Measurements from ENCODE around the gene USP51.
"Not testable (repeated sequence)": the region's sequence is repeated elsewhere in the genome, so short reads cannot be mapped to it uniquely, and the experiment has no call there.

Gene USP51

DNA sequence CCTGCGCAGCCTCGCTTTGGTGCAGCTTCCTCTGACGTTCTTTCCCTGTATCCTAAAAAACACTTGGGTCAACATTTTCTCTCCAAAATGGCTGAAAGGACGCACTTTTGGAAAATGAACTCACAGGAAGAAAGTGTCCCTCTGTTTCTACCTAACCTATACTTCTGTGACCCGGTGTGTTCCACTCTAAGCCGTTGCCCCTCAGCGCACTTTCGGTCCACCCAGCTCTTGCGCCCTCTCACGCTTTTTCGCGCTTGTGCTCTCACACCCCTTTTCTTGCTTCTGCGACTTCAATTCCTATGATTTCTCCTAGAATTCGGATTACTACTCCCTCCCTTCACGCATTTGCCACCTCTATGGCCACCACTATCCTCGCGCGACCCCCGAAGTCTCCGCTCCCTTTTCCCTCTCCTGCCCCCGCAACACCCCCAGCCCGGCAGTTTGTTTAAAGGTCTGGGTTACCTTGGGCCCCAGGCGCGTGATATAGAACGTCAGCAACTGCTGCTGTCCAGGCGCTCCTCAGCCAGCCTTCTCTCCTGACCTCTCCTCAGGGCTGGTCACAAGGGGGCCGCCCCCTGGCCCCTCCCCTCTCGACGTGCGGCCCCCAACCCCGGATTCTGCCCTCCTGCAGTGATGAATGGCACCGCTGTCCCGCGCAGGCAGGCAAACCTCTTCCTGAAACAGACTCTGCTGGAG lies at the start of gene USP51:
TSS of gene USP51 (minus strand) at position 535 of the 696 bp plus-strand sequence. CDS start 909 bp downstream, outside the sequence.
- no peak for DNase-seq (ENCODE audit: low read depth)

DNA sequence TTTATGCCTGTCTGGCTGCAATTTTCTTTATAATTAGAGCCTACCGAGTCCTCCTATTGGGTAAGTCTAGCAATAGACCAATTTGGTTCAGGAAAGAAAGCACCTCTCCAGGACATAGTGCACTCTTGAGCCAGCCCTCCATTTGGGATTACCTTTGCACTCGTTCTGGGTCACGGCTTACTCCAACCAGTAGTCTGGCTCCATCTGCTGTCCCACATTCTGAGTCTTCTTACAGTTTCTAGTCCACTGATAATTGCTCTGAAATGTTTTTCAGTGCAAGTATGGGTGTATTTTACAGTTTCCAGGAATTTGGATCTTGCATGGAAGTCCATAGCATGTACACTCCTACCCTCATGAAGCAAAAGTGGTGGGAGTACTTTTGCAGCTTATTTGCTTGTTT lies 34.8 kb upstream of the USP51 start:
- DNase-seq (ENCODE audit: low read depth): no peak

DNA sequence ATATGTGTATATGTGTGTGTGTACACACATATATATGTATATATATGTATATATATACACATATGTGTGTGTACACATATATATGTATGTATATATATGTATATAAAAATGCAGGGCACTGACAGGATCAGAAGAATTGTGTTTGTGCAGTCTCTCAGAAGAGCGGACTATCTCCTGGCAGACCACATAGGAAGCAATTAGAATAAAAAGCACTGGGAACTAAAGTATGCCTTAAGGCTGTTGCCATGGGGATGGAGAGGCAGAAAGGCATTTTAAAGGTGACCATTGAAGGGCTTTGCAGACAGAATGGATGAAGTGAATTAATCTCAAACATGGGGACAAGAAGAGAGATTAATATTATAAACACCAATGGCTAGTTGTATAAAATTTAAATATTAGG lies 33.7 kb upstream of the USP51 start:
- no peak for DNase-seq (ENCODE audit: low read depth)

DNA sequence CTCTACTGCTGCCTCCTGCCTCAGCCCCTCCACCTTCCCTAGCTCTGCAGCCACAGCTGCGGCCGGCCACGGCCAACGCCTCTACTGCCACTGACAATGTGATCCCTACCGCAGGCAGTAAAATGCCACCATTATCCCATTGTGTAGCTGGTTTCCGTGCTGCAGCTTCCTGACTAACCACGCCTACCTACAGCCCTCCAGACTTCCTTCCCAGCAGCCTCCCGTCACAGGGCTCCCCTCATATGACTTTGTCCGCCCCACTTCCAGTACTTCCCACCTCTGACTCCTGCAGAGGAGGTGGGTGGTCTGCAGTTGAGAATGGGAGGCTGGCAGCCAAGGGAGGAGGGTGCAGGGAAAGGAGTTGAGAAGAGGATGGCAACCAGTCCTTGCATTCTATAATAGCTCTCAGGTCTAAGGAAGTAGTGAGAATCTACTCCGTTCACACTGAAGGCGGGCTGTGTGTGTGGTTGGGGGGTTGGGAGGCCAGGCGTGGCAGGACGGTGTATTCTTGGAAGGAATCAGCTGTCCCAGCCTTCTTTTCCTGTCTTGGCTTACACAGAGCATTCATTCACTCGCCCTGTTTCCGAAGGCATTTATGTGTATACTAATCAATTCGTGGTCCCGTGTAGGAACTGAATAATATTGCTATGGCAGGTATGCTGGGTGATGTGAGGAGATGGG lies 33.1 kb upstream of the USP51 start:
- DNase-seq (ENCODE audit: low read depth): no peak

DNA sequence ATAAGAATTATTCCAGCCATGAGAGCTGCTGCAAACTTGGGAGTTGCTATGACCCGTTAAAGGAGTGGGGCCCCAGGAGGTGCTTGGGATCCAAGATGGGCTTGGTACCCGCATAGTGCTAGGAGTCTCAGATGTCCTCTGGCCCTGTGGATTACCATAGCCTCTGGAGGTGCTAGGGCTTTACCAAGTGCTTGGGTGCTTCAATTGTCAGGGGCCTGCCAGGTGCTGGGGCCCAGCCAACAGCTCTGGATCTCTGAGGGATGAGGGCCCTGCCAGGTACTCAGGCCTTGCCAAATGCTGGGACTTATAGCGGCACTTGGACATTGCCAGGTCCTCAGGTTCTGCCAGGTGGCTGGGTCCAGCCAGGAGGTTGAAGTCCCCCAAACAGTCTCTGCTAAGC lies 32.0 kb upstream of the USP51 start:
- DNase-seq (ENCODE audit: low read depth): no peak

DNA sequence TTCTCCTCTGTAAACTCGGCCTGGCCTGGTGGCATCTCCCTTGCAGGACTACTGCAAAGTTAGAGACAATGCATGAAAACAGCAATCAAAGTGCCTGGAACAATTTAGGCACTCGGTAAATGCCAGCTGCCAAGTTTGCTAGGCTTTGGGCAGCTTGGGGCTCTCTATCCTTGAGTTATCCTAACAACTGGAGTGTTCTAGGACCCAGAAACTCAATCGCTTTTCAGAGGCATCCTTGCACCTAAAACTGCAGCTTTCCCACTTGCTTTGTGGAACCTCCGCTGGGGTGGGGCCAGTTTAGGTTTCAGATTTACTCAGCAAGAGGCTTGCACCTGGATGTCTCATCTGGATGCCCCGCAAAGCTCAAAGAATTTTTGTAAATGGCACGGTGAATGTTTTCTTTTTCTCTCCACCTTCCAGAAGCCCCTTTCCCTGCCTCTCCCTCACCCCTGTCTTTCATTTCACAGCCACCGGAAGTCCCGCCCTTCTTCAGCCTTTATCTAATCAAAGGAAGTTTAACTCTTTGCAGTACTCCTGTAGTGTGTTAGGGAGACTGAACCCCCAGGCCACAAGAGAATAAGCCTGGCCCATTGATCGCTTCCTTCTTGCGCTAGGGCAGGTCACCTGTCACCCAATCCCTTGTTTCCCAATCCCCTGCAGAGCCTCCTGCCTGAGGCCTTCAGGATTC lies 27.3 kb upstream of the USP51 start:
- DNase-seq (ENCODE audit: low read depth): not testable (repeated sequence)

DNA sequence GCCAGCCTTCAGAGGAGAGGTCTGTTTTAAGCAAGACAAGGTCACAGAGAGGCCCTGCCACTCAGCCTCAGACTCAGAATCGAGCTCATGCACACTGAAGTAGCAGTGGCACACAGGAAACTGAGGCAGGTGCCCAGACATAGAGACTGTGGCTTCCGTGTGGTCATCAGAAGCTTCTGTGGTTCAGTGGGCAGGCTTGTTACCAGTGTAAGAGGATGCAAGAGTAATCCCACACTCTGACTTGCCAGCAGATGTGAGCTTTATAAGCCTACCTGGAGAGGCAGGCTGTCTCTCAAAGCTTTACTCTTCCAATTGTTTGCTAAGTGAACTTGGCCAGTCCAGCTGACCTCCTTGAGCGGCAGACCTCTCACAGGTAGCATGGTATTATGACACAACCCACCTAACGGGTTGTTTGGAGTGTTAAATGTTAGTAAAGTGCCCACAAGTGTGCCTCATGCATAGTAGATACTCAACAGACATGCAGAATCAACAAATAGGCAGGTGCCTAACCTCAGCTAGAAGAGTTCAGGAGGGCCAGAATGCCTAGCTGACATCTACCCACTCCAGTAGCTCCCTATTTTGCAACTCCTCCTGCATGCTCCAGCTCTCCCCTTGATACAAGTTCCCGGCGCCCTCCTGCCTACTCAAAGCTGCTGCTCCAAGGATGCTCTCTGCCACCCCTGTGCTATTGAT lies 23.5 kb upstream of the USP51 start:
- not testable (repeated sequence) for DNase-seq (ENCODE audit: low read depth)

DNA sequence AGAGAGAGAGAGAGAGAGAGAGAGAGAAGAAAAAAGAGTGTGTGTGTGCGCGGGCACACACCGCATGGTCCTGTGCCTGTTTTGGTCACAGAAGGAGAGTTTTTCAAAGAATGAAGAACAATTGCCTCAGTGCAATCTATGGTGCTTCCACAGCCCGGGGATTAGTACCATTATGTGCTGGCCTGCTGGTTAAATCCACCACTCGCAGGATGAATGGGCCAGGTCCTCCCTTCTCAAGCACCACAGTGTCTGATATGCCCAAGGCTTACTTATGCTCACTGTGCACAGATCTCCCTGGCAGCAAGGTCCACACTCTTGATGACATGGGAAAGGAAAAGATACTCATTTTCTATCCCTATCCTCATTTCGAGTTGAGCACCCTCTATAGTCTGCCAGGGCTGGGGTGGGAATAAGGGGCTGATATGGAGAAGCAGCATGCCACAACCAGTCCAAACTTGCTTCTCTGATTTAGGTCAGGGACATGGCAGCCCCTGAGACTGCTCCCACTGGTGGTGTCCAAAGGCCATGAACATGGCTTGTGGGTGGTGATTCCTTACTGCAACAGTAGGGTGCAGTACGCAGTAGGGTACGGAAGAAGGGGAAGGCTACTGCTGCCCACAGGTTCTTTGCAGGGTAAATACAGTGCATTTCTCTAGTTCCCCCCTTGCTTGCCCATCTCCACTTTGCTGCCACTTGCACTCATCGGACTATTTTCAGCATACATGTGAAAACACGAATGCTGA lies 18.9 kb upstream of the USP51 start:
- DNase-seq (ENCODE audit: low read depth): not testable (repeated sequence)

DNA sequence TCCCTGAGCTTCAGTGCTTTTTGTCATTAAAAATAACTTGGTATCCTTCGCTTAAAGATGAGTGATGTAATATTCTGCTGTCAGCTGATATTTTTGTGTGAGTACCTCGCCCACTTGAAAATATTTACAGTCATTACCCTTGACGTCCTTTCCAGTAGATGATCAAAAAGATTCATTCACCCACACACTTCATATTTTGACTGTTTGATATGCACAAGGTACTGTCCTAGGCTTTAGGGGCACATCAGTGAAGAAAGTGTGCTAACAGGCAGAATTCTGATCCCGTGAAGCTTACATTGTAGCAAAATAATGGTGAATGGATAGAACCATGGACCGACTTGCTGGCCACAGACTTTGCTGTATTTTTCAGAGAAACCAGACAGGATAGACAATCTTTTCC lies 18.1 kb upstream of the USP51 start:
- not testable (repeated sequence) for DNase-seq (ENCODE audit: low read depth)

DNA sequence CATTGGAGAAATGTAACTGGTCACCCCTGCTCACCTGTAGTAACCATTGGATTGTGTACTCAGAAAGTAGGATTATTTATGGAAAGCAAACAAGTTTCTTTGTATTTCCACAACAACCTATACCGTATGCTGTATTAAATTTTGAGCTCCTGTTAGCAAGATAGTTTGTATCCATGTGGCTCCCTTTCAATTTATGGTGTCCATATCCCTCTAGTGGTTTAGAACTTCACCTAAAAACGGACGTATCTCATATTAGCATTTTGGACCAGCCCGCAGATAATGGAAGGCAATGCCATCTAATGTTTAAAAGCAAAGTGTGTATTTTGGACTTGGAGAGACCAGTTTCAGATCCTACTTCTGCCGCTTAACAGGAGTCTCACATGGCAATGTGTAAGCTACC lies 17.4 kb upstream of the USP51 start:
- not testable (repeated sequence) for DNase-seq (ENCODE audit: low read depth)

DNA sequence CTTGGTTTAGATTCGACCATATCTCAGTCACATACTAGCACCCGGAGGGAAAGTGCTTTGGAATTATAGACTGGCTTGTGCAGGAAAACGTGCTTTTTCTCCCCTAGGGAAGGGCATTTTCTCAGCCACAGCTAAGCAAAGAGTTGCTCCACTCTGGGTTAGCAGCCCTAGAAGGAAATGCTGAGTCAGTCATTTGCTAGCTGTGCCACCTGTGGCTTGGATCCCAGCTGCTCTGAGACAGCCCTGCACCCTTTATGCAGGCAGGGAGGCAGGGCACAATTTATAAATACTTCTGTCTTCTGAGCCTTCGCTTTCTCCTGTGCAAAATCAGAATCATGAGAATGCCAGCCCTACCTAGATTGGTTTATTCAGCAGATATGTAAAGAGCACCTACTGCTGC lies 1.3 kb upstream of the USP51 start:
- no peak for DNase-seq (ENCODE audit: low read depth)

DNA sequence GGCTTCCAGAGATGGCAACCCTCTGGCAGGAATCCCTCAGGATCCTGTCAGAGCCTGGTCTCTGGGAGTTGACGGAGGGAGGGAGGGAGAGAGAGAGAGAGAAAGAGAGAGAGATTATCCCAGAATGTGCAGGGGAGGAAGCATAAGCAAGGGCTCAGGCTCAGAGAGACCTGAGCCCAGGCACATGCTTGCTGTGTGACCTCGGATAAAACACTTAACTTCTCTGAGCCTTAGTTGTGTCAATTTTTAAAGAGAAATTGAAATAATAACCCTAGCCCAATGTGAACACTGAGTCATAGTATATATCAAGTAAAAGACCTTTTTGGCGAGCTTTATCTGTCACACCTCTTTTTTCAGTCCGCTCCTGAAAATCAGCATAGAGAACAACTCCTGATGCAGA lies 473 bp upstream of the USP51 start:
- no peak for DNase-seq (ENCODE audit: low read depth)

DNA sequence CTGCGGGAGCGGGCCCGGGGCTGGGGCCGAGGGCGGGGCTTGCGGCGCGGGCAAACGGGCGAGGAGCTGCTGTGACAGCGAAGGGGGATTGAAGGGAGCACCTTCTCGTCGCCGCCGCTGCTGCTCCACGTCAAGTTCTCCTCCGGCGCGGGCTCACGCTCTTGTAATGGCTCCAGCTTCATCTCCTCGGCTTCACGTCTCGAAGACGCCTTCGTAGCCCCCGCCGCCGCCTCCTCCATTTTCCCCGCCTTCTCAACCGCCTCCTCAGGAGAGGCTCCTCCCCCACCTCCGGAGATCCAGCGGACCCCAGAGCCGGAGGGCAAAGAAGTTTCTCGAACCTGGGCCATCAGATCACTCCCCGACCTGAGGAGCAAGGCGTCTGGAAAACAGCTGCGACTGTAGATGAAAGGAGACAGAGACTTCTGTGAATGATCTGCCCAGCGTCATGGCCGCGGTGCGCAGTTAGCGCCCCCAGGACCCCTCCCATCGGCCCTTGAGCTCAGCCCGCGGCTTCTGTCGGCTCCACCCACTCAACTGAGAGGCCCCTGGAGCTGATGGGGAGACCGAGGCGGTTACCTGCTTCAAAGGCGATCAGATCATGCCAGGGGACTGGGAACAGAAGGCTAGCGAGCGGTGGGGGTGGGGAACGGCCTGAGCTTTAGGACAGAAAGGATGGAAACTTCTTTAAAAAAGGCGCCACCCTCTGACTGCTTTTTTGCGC lies 895 bp downstream of the USP51 start:
- no peak for DNase-seq (ENCODE audit: low read depth)

DNA sequence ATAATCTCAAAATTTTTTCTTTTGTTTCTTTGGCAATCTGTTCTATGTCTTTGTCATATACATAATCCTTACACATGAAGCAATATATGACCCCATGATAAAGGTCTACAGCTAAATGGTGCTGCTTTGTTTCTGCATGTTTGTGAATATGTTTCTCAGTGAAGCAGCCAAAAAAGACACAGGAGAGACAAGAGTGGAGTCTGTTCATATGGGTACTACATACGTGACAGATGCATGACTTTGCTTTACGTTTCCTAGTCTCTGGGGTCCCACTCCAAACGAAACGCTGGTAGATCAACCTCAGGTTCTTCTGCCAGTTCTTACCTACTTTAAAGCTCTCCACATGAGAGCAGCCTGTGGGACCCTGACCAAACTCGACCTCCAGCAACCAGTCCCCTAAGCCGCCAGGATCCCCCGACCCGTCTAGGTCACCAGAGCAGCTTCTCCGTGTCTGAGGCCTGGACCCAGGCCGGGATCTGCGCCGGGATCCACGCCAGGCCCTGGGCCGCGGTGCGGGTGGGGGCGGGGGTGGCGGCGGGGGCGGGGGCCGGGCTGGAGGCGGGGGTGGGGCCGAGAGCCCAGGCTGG lies 1.5 kb downstream of the USP51 start:
- no peak for DNase-seq (ENCODE audit: low read depth)

DNA sequence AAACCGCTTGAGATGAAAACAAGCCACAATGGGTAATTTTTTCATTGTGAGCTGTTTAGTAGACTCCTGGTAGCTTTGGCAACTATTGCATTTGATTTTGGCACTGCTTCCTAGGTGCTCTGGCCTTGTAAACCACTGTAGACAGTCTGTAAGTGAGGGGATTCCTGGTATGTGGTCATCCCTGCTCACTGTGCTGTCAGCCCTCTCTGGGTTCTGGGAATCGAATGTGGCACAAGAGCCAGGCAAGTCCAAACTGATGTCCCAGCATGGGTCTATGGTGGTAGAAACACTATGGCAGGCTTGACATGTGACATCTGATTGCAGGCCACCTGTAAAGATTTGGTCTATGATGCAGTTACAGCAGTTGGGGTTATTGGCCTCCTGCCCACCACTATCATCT lies 2.5 kb downstream of the USP51 start:
- DNase-seq (ENCODE audit: low read depth): no peak

DNA sequence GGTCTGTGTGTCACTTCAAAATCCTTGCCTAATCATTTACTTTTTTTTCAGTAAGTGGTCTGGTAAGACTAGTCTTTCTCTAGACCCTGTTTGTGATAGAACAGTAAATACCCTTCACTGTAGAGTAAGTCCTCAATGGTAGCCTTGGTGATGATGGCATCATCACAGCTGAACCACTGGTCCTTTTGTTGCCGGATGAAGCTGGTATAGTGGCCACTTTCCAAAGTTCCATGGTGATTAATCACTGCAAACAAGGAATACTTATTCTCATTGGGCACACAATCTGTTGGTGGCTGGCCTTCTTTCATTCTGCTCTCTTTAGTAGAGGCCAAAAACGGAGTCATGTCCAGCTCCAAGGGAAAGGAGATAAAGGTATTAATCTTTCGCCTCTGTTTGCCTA lies 2.9 kb downstream of the USP51 start:
- no peak for DNase-seq (ENCODE audit: low read depth)

DNA sequence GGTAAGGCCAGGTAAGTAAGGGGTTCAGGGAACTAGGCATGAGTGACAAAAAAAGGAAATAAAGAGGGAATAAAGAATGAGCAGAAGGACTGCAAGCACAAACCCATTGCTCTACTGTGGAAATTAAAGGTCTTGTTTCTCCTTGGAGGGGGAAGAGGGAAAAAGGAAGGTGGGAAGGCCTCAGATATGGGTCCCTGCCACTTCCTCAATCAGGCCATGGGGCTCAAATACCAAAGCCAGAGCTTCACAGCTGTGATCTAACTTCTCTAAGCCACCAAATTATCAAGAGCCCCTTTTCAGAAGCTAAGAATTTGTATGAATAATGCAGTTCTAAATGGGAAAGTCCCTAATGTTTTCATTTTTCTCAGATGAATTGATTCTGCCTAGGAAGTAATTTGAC lies 4.7 kb downstream of the USP51 start:
- no peak for DNase-seq (ENCODE audit: low read depth)

DNA sequence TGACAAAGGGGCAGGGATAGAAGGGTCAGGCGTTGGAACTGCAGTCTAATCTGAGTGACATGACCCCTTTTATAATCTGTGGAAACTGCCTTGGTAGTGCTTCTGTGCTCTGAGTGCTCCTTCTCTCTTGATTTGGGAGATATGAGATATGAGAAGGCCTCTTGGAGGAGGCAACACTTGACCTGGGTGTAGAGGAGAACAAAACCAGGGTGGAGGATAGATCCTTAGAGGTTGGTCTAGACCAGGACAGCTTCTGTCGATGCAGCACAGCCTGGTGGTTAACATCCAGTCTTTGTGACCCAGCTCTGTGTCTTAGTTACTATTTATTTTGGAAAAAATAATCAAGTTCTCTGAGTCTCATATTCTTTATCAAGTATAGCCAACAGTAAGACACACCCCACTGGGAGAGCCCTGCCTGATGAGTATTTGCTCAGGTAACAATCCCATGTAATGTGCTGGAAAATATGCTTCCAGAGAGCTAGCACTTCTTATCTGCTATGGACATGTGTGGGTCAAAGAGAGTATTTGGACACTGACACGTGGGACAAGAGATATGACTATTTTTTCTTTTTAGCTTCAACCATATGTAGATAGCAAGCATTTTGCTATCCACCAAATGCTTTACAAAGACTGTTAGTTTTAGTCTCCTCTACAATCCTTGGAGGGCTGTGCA lies 9.1 kb downstream of the USP51 start:
- no peak for DNase-seq (ENCODE audit: low read depth)

DNA sequence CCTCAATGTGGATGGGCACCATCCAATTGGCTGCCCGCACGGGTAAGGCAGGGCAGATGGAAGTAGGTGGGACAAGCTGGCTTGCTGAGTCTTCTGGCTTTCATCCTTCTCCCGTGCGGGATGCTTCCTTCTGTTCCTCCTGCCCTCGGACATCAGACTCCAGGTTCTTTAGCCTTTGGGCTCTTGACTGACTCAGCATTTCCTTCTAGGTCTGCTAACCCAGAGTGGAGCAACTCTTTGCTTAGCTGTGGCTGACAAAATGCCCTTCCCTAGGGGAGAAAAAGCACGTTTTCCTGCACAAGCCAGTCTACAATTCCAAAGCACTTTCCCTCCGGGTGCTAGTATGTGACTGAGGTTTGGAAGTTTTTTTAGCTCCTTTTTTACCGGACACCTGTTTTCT lies 9.7 kb downstream of the USP51 start:
- not testable (repeated sequence) for DNase-seq (ENCODE audit: low read depth)

DNA sequence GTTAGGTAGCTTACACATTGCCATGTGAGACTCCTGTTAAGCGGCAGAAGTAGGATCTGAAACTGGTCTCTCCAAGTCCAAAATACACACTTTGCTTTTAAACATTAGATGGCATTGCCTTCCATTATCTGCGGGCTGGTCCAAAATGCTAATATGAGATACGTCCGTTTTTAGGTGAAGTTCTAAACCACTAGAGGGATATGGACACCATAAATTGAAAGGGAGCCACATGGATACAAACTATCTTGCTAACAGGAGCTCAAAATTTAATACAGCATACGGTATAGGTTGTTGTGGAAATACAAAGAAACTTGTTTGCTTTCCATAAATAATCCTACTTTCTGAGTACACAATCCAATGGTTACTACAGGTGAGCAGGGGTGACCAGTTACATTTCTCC lies 23.9 kb downstream of the USP51 start:
- not testable (repeated sequence) for DNase-seq (ENCODE audit: low read depth)

All from HS-5 (cell line).